ENCODE data around the gene PTPRC. TPM values are rescaled to one million over a fixed set of nuclear protein-coding genes. Genes with fewer than 3 reads are reported as not detected.

PTPRC gene
- total RNA-seq, 2 experiments from 2014 or later, result 475 to 499 TPM

DNA sequence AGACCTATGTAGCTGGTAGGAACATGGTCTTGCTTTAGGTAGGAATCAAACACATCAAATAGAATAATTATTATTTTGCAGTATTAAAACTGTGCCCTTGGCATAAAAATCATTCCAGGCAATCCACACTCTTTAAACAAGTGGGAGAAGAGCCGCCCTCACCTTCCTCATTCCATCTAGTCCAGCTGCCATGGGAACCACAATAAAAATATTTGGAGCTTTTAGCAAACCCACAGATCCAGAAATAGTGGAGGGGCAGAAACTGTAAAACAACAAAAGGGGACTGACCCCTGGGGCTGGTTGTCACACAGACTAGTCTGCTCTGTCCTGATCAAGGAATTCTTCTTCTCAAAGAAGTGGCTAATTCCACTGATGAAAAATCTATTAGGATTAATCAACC, 61.6 kb downstream of the PTPRC start:
- Mint-ChIP-seq H3K36me3 (ENCODE audit: low read depth) (peaks cover 84% of the 10 kb centered on the region), H3K27ac (peak overlapping the region; percentile 47), H3K4me3 (no peak overlapping the region), H3K27me3 (no peaks in the 10 kb centered on the region), H3K9me3 (no peaks in the 10 kb centered on the region), H3K4me1 (ENCODE audit: low read depth) (peaks cover 82% of the 10 kb centered on the region)
- CTCF ChIA-PET, result interaction anchor here (1.1 to 2.1 kb wide), 6 partner anchors 10 to 33 kb away, joined by 3 to 11 read pairs (median 5); no protein-coding TSS in a partner anchor
- intact Hi-C loops (cut with micrococcal nuclease), result no loop called here
- TF ChIP-seq, protein P1, sequence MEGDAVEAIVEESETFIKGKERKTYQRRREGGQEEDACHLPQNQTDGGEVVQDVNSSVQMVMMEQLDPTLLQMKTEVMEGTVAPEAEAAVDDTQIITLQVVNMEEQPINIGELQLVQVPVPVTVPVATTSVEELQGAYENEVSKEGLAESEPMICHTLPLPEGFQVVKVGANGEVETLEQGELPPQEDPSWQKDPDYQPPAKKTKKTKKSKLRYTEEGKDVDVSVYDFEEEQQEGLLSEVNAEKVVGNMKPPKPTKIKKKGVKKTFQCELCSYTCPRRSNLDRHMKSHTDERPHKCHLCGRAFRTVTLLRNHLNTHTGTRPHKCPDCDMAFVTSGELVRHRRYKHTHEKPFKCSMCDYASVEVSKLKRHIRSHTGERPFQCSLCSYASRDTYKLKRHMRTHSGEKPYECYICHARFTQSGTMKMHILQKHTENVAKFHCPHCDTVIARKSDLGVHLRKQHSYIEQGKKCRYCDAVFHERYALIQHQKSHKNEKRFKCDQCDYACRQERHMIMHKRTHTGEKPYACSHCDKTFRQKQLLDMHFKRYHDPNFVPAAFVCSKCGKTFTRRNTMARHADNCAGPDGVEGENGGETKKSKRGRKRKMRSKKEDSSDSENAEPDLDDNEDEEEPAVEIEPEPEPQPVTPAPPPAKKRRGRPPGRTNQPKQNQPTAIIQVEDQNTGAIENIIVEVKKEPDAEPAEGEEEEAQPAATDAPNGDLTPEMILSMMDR (IDR thresholded peaks at IDR 0.05), result no peak
- POLR2A ChIA-PET, result interaction anchor here (1.4 to 2.2 kb wide), 4 partner anchors 11 to 50 kb away, joined by 3 to 7 read pairs (median 6); no protein-coding TSS in a partner anchor
- DNase-seq (no peak), ATAC-seq (no peak)

GRCh38 chr1:198701250-198701649, 62.4 kb downstream of the PTPRC start:
- intact Hi-C loops (cut with micrococcal nuclease), result no loop called here
- ChIA-PET POLR2A (interaction anchor here (1.0 to 2.2 kb wide), 5 partner anchors 10 to 51 kb away, joined by 3 to 7 read pairs (median 4); no protein-coding TSS in a partner anchor), CTCF (interaction anchor here (0.8 to 2.1 kb wide), 9 partner anchors 10 to 342 kb away, joined by 3 to 11 read pairs (median 3); no protein-coding TSS in a partner anchor)
- TF ChIP-seq, protein P1 (IDR thresholded peaks at IDR 0.05), result no peak
- Mint-ChIP-seq H3K4me3 (no peak overlapping the region), H3K9me3 (no peaks in the 10 kb centered on the region), H3K4me1 (ENCODE audit: low read depth) (peaks cover 83% of the 10 kb centered on the region), H3K36me3 (ENCODE audit: low read depth) (peaks cover 86% of the 10 kb centered on the region), H3K27ac (peak overlapping the region; percentile 9), H3K27me3 (no peaks in the 10 kb centered on the region)
- ATAC-seq (peak; percentile 14), DNase-seq (no peak)

DNA sequence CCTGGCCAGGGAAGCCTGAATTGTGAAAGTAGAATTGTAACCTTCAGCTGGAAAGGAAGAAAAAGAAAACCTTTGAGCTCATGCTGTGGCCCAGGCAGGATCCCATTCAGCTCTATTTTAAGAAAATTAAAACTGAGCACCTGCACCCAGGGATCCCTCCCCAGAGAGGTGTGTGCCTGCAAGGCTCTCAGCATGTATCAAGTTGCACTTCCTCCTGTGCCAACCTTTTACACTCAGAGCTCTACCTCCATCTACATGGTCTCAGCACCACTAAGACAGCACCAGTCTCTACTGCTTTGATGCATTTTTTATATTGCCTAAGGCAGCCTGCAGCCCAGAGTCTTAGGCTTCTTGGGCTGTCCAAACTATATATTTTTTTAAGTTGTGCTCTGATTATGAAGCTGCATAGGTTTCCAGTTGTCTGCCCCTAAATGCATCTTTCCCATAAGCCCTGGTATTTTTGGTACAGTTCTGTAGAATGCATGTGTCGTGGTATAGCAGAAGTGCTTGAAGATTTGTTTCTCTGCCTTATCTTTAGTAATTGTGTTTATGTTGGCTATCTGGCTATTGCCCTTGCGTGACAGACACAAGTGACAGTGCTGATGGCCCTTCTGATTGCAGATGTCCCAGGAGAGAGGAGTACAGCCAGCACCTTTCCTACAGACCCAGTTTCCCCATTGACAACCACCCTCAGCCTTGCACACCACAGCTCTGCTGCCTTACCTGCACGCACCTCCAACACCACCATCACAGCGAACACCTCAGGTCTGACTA, 63.1 kb downstream of the PTPRC start:
- Mint-ChIP-seq H3K4me1 (ENCODE audit: low read depth) (peaks cover 78% of the 10 kb centered on the region), H3K27me3 (no peaks in the 10 kb centered on the region), H3K27ac (peak overlapping the region; percentile 9), H3K9me3 (no peaks in the 10 kb centered on the region), H3K4me3 (no peak overlapping the region), H3K36me3 (ENCODE audit: low read depth) (peaks cover 83% of the 10 kb centered on the region)
- POLR2A ChIA-PET, result interaction anchor here (0.7 to 2.2 kb wide), 5 partner anchors 9 to 52 kb away, joined by 3 to 7 read pairs (median 4); no protein-coding TSS in a partner anchor
- CTCF ChIA-PET, result interaction anchor here (0.8 to 2.1 kb wide), 7 partner anchors 9 to 762 kb away, joined by 3 to 11 read pairs (median 3); no protein-coding TSS in a partner anchor
- TF ChIP-seq, protein P1 (IDR thresholded peaks at IDR 0.05), result no peak
- DNase-seq (no peak), ATAC-seq (no peak)
- intact Hi-C loops (cut with micrococcal nuclease), result no loop called here

DNA sequence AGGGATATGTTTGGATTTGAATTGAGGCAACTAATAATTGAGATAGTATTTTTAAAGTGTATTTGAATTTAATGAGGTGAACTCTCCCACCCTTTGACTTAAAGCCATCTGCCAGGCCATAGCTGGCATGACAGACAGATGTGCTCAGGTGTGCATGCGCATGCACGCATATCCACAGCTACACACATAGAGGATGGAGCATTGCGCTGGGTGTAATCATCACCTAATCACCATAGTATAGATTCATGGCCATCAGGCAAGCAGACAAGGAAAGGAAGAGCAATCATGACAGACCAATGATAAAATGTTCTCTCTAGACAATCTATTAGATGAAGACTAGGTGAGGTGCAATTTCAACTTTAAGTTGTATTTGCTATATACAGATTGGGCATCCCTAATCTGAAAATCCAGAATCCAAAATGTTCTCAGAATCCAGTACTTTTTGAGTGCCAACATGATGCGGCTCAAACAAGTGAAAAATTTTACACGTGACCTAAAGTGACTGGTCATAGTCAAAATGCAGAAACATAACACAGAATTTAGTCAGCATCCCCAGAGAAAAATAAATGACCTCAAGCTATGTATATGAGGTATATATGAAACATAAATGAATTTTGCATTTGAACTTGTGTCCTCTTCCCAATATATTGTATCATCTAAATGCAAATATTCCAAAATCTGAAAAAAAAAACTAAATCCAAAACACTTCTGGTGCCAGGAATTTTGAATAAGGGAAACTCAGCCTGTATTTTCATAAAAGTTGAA, 70.1 kb downstream of the PTPRC start:
- H3K36me3 Mint-ChIP-seq (ENCODE audit: low read depth), result peaks cover 72% of the 10 kb centered on the region
- no peaks in the 10 kb centered on the region for H3K27me3 Mint-ChIP-seq
- H3K9me3 Mint-ChIP-seq, result no peaks in the 10 kb centered on the region
- TF ChIP-seq, protein P1 (IDR thresholded peaks at IDR 0.05), result no peak
- DNase-seq, result no peak
- no peak overlapping the region for H3K4me3 Mint-ChIP-seq
- intact Hi-C loops (cut with micrococcal nuclease), result no loop called here
- H3K4me1 Mint-ChIP-seq (ENCODE audit: low read depth), result peaks cover 55% of the 10 kb centered on the region
- CTCF ChIA-PET, result no interaction called here
- peak overlapping the region; percentile 80 for H3K27ac Mint-ChIP-seq
- POLR2A ChIA-PET, result interaction anchor here (0.6 kb wide), 1 partner anchor 44 kb away, joined by 3 read pairs; no protein-coding TSS in a partner anchor
- ATAC-seq, result no peak

Measured in activated CD8-positive, alpha-beta T cell treated with anti-CD3 and anti-CD28 coated beads for 36 hours (primary cell).